ENCODE results near the gene TXNRD2.

DNA sequence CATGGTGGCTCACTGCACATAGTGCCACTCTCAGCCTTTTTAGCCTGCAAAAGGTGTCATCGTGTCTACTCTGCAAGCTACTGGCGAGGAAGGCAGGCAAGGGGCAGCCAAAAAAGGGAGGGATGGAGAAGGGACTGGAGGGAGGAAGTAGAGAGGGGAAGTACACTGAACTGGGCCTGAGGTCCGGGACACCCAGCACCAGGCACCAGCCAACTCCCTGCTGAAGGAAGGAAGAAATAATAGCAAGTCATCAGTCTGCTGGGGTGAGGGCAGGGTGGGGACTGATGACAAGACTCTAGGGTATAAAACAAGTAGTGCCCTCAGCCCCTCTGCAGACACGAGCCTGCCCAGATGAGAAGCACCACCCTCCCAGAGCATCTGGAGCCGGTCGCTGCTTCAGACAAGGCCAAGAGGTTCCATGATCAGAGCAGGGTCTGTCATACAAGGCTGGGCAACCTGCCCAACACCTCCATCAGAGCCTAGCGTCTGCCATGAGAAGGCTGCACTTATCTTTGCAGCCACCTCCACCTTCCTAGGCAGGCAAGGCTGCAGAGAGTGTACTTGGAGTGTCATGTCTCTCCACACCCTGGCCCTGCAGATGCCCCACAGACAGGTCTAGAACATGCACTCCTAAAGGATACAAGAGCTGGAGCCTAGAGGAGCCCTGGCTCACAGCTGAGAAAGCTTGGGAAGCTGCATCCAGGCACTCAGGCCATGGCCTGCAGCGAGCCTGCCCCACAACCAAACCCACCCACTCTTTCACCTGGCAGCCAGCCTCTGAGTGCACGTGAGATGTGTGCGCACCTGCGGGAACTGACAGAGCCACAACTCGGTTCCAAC, 9.0 kb downstream of the TXNRD2 start:
- TF ChIP-seq, protein P1, sequence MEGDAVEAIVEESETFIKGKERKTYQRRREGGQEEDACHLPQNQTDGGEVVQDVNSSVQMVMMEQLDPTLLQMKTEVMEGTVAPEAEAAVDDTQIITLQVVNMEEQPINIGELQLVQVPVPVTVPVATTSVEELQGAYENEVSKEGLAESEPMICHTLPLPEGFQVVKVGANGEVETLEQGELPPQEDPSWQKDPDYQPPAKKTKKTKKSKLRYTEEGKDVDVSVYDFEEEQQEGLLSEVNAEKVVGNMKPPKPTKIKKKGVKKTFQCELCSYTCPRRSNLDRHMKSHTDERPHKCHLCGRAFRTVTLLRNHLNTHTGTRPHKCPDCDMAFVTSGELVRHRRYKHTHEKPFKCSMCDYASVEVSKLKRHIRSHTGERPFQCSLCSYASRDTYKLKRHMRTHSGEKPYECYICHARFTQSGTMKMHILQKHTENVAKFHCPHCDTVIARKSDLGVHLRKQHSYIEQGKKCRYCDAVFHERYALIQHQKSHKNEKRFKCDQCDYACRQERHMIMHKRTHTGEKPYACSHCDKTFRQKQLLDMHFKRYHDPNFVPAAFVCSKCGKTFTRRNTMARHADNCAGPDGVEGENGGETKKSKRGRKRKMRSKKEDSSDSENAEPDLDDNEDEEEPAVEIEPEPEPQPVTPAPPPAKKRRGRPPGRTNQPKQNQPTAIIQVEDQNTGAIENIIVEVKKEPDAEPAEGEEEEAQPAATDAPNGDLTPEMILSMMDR (conservative IDR thresholded peaks at IDR 0.05), result no peak
- TF ChIP-seq EZH2 (IDR thresholded peaks at IDR 0.05; ENCODE audit: low read depth), result no peak

Data from PC-9 (cell line).